ENCODE results near the gene WFDC1.

Gene WFDC1

GRCh38 chr16:84356591-84357116, 62.0 kb downstream of the WFDC1 start:
- no peak overlapping the region for H3K27ac ChIP-seq (replicated peaks)

GRCh38 chr16:84357191-84357651, 62.5 kb downstream of the WFDC1 start:
- TF ChIP-seq CTCF (IDR thresholded peaks at IDR 0.05; ENCODE audit: insufficient read depth, low read length) (no peak), SPI1 (IDR thresholded peaks at IDR 0.05; ENCODE audit: borderline replicate concordance, low read depth) (peak; percentile 2; the same call in 1 of the 2 replicates), POLR2AphosphoS5 (IDR thresholded peaks at IDR 0.05; ENCODE audit: low read depth) (peak; percentile 50), REST (IDR thresholded peaks at IDR 0.05; ENCODE audit: insufficient replicate concordance, low read depth) (no peak)
- peaks cover 6% of the 10 kb centered on the region for H3K27me3 ChIP-seq (ENCODE audit: insufficient read depth, poor library complexity, severe bottlenecking)
- H3K27ac ChIP-seq (replicated peaks): no peak overlapping the region
- DNase-seq (ENCODE audit: low read depth in 1 of 2, low spot score in 1 of 2): peak; percentile 63 to 88
- no peak overlapping the region for H3K4me3 ChIP-seq (replicated peaks; ENCODE audit: insufficient read depth, low read length)

More at GRCh38 chr16:84356591-84357116, 62.0 kb downstream of the WFDC1 start:
- DNase-seq (ENCODE audit: low read depth in 1 of 2, low spot score in 1 of 2): no peak
- TF ChIP-seq SPI1 (IDR thresholded peaks at IDR 0.05; ENCODE audit: borderline replicate concordance, low read depth) (no peak), CTCF (IDR thresholded peaks at IDR 0.05; ENCODE audit: insufficient read depth, low read length) (no peak), POLR2AphosphoS5 (IDR thresholded peaks at IDR 0.05; ENCODE audit: low read depth) (no peak), REST (IDR thresholded peaks at IDR 0.05; ENCODE audit: insufficient replicate concordance, low read depth) (no peak), GABPA (IDR thresholded peaks at IDR 0.05; ENCODE audit: low read depth) (no peak)
- H3K4me3 ChIP-seq (replicated peaks; ENCODE audit: insufficient read depth, low read length): no peak overlapping the region
- peaks cover 6% of the 10 kb centered on the region for H3K27me3 ChIP-seq (ENCODE audit: insufficient read depth, poor library complexity, severe bottlenecking)

GRCh38 chr16:84358601-84359295, 64.1 kb downstream of the WFDC1 start:
- peaks cover 6% of the 10 kb centered on the region for H3K27me3 ChIP-seq (ENCODE audit: insufficient read depth, poor library complexity, severe bottlenecking)
- DNase-seq (ENCODE audit: low read depth in 1 of 2, low spot score in 1 of 2): no peak
- H3K4me3 ChIP-seq (replicated peaks; ENCODE audit: insufficient read depth, low read length): no peak overlapping the region
- TF ChIP-seq GABPA (IDR thresholded peaks at IDR 0.05; ENCODE audit: low read depth) (no peak), CTCF (IDR thresholded peaks at IDR 0.05; ENCODE audit: insufficient read depth, low read length) (no peak), SPI1 (IDR thresholded peaks at IDR 0.05; ENCODE audit: borderline replicate concordance, low read depth) (no peak)
- H3K27ac ChIP-seq (replicated peaks): no peak overlapping the region

Measured in HL-60 (cell line).